ENCODE measurements around the gene RASGRF2. TPM values are rescaled to one million over a fixed set of nuclear protein-coding genes. Genes with fewer than 3 reads are reported as not detected.

Gene RASGRF2
- total and polyA plus RNA-seq, 2 of the 8 experiments (the other 6 are each of a cell fraction or from before 2014, with no cell fraction given): 2.6 to 29.5 TPM

GRCh38 chr5:81233080-81233634 is 273.0 kb downstream of the RASGRF2 start, which contains the start of gene CKMT2:
Gene CKMT2, plus strand, starts transcription at chr5:81233322. Its CDS starts 17,811 bp downstream, at chr5:81251133.
- Histone ChIP-seq H3K4me3 (ENCODE audit: extremely low read depth in 1 of 4, insufficient read depth in 2 of 4, low read depth in 3 of 4, low read length in 4 of 4) (peak within 1 kb of the TSS; percentile 50 to 61 (median 57)), H4K5ac (ENCODE audit: insufficient read length, low read depth, low read length) (peak within 1 kb of the TSS; percentile 18), H2BK5ac (ENCODE audit: low read depth, low read length) (peak within 1 kb of the TSS; percentile 81; the same call in 1 of the 2 replicates), H3K23ac (ENCODE audit: insufficient read length) (no peak within 1 kb of the TSS), H4K8ac (ENCODE audit: extremely low read depth, insufficient read depth, low read length) (peak within 1 kb of the TSS; percentile 93; the same call in 1 of the 2 replicates), H2AK5ac (ENCODE audit: low read depth, low read length) (peak within 1 kb of the TSS; percentile 6; the same call in 1 of the 2 replicates), H3K27me3 (replicated peaks in 1 of 4; ENCODE audit: control insufficient read depth in 3 of 4, extremely low read depth in 1 of 4, insufficient read depth in 3 of 4, low read length in 3 of 4) (no peaks in the 10 kb centered on the region), H3K79me2 (ENCODE audit: control insufficient read depth in 1 of 2, insufficient read depth in 2 of 2, low read length in 2 of 2) (no peaks in the 10 kb centered on the region), H3K9ac (replicated peaks in 1 of 4; ENCODE audit: extremely low read depth in 1 of 4, low read depth in 3 of 4, low read length in 3 of 4) (peak within 1 kb of the TSS in 3 of 4 experiments; percentile 46 to 64 (median 49); a peak in 5 of 7 replicates), H2BK120ac (replicated peaks; ENCODE audit: low read depth, low read length) (no peak within 1 kb of the TSS), H3K56ac (replicated peaks; ENCODE audit: insufficient read length, low read depth, low read length) (no peak within 1 kb of the TSS), H3K18ac (ENCODE audit: extremely low read depth, low read length) (peak within 1 kb of the TSS; percentile 95), H3K27ac (ENCODE audit: low read depth, low read length) (peak within 1 kb of the TSS; percentile 42; the same call in 1 of the 2 replicates), H3K23me2 (ENCODE audit: low read depth, low read length) (peaks cover 2% of the 10 kb centered on the region; the same call in 1 of the 2 replicates), H2BK20ac (ENCODE audit: low read length) (no peak within 1 kb of the TSS), H2BK12ac (ENCODE audit: low read depth, low read length) (peak within 1 kb of the TSS; percentile 93), H4K20me1 (replicated peaks in 1 of 2; ENCODE audit: control insufficient read depth in 1 of 2, insufficient read depth in 2 of 2, low read length in 2 of 2) (no peaks in the 10 kb centered on the region), H3K4me2 (ENCODE audit: insufficient read depth in 1 of 2, low read depth in 2 of 2, low read length in 2 of 2) (peak within 1 kb of the TSS; percentile 60 to 71), H2AFZ (ENCODE audit: low read length) (peak within 1 kb of the TSS; percentile 94), H3K4ac (replicated peaks; ENCODE audit: insufficient read length, low read depth, low read length) (no peak within 1 kb of the TSS), H3K36me3 (ENCODE audit: control insufficient read depth in 2 of 4, insufficient read depth in 4 of 4, low read length in 3 of 4) (peaks cover 0 to 2% (median under 1%) of the 10 kb centered on the region in 4 experiments; a peak in 2 of 8 replicates), H4K91ac (replicated peaks; ENCODE audit: insufficient read length, low read length) (peak within 1 kb of the TSS; percentile 83), H3K79me1 (ENCODE audit: low read depth, low read length) (no peaks in the 10 kb centered on the region; the same call in 1 of the 2 replicates), H2BK15ac (ENCODE audit: low read length) (peak within 1 kb of the TSS; percentile 49; the same call in 1 of the 2 replicates), H3K14ac (ENCODE audit: insufficient read length) (no peak within 1 kb of the TSS), H3K4me1 (replicated peaks in 1 of 4; ENCODE audit: control insufficient read depth in 3 of 4, insufficient read depth in 4 of 4, low read length in 3 of 4) (peaks cover 3 to 15% (median 5%) of the 10 kb centered on the region in 4 experiments), H3K9me3 (ENCODE audit: insufficient read depth in 2 of 2, low read depth in 1 of 2, low read length in 1 of 2) (no peaks in the 10 kb centered on the region)
- DNase-seq (ENCODE audit: low read depth in 1 of 2, low spot score in 2 of 2) (peak; percentile 61 to 93), FAIRE-seq (no peak)
- 3% methylated on average over 28 of the region's 28 CpGs; no CpG with 5 or more reads in 1 of the 2 experiments for WGBS, 2 experiments (ENCODE audit: extremely low coverage in 1 of 2, insufficient coverage in 1 of 2, insufficient read length in 1 of 2, insufficient replicate concordance in 2 of 2, low coverage in 1 of 2, low lambda C conversion rate in 2 of 2, missing lambda C conversion rate in 1 of 2)
- ChIA-PET POLR2A (ENCODE audit: partially characterized antibody) (interaction anchor here (0.7 to 3.3 kb wide), 9 partner anchors 8 to 68 kb away, joined by 3 to 18 read pairs (median 4); partner anchors contain the start of gene ZCCHC9), CTCF (ENCODE audit: partially characterized antibody) (interaction anchor here (0.6 to 4.5 kb wide), 9 partner anchors 11 to 67 kb away, joined by 3 to 19 read pairs (median 4); partner anchors contain the start of gene ZCCHC9)
- TF ChIP-seq RBBP5 (IDR thresholded peaks at IDR 0.05; ENCODE audit: borderline replicate concordance, low read depth, low read length) (peak; percentile 68; the same call in 1 of the 2 replicates), KDM4A (IDR thresholded peaks at IDR 0.05; ENCODE audit: low read depth, low read length, severe bottlenecking) (peak; percentile 90), E2F6 (IDR thresholded peaks at IDR 0.05) (peak; percentile 63; the same call in 1 of the 2 replicates), POU5F1 (IDR thresholded peaks at IDR 0.05; ENCODE audit: low read depth, low read length) (no peak), POLR2AphosphoS5 (IDR thresholded peaks at IDR 0.05; ENCODE audit: low read depth, low read length) (peak; percentile 77), TBP (IDR thresholded peaks at IDR 0.05; ENCODE audit: low read depth, low read length) (peak; percentile 81), TAF7 (optimal IDR thresholded peaks at IDR 0.05; ENCODE audit: borderline replicate concordance, low read depth, low read length) (peak; percentile 48), PHF8 (conservative IDR thresholded peaks at IDR 0.05; ENCODE audit: low read depth, low read length) (peak; percentile 62), TAF1 (IDR thresholded peaks at IDR 0.05; ENCODE audit: low read depth, low read length) (peak; percentile 69), SUZ12 (IDR thresholded peaks at IDR 0.05; ENCODE audit: low read length) (no peak), MAX (IDR thresholded peaks at IDR 0.05) (peak; percentile 23)

Data from H1 (cell line).